Endothelial cell of umbilical vein (primary cell): ENCODE results near the gene SLC35A5. TPM values are rescaled to one million over a fixed set of nuclear protein-coding genes. Genes with fewer than 3 reads are reported as not detected.

ENCODE experiments used
- BruUV-seq: library from RNA; stranded (reverse); fragments of 400-500 nt; replicated peaks from 2 replicates; lab custom pipeline; 2021; lab: Mats Ljungman, UMichigan
- CTCF ChIA-PET: fragments of 300-600, 350-600 bp; sonication (Branson Sonifier 250); formaldehyde crosslinking; loops from one replicate; lab custom pipeline; 2021; ENCODE audit warnings: antibody characterized with exemption, inconsistent platforms; lab: Charles Lee
- POLR2A ChIA-PET: fragments of 300-600, 350-600 bp; sonication (Branson Sonifier 250); formaldehyde crosslinking; loops from one replicate; lab custom pipeline; 2021; ENCODE audit warnings: antibody characterized with exemption, inconsistent platforms; lab: Charles Lee
- DNase-seq: peaks from one replicate; pipeline ENCODE4 v3.0.0-alpha.2; 2011; ENCODE audit warnings: low read depth, low spot score
- FAIRE-seq: peaks from 2 replicates; lab custom pipeline; 2011; peaks lifted over from hg19 to GRCh38; lab: Jason Lieb, UNC
- H2AFZ ChIP-seq: 2 replicates; pipeline ENCODE4 v1.6.0; 2012; ENCODE audit warnings: low read depth, low read length, control low read depth, inconsistent platforms
- H3K27ac ChIP-seq: 2 replicates; pipeline ENCODE4 v1.5.1; 2011; ENCODE audit warnings: low read depth, mild to moderate bottlenecking, control low read depth, low read length, moderate library complexity; ENCODE audit not compliant: insufficient read depth
- H3K27me3 ChIP-seq, 2 experiments: 2 replicates each; pipeline versions ENCODE4 v1.6.0 to v1.6.1; 2011; ENCODE audit warnings: low read length in 2 of 2, mixed read lengths in 1 of 2; ENCODE audit not compliant: control insufficient read depth in 2 of 2, insufficient read depth in 2 of 2
- H3K36me3 ChIP-seq, 2 experiments: 2 replicates in 1 of 2; 3 replicates in 1 of 2; pipeline ENCODE4 v1.5.1; 2011; ENCODE audit warnings: low read length in 2 of 2, mild to moderate bottlenecking in 1 of 2, moderate library complexity in 1 of 2; ENCODE audit not compliant: control insufficient read depth in 2 of 2, insufficient read depth in 2 of 2; ENCODE audit errors: extremely low read depth in 1 of 2
- H3K4me1 ChIP-seq: 3 replicates; pipeline ENCODE4 v1.5.1; 2011; ENCODE audit warnings: mild to moderate bottlenecking, low read length; ENCODE audit not compliant: control insufficient read depth, insufficient read depth; ENCODE audit errors: extremely low read depth
- H3K4me2 ChIP-seq: 2 replicates; pipeline ENCODE4 v1.6.1; 2011; ENCODE audit warnings: low read length, control low read depth, mixed read lengths; ENCODE audit not compliant: insufficient read depth
- H3K4me3 ChIP-seq, 3 experiments: fragments of 200-600 bp in 1 of 3; sonication (generic), shearing (Covaris generic) in 1 of 3; replicated peaks in 1 of 3; 2 replicates each; pipeline ENCODE4 v1.5.1; 2011 to 2016; ENCODE audit warnings: control low read depth in 3 of 3, low read length in 3 of 3, mild to moderate bottlenecking in 2 of 3, inconsistent platforms in 1 of 3, low read depth in 1 of 3, moderate library complexity in 1 of 3; ENCODE audit not compliant: insufficient read depth in 1 of 3
- H3K79me2 ChIP-seq: 2 replicates; pipeline ENCODE4 v1.6.0; 2012; ENCODE audit warnings: low read length, inconsistent platforms; ENCODE audit not compliant: control insufficient read depth, insufficient read depth
- H3K9ac ChIP-seq: replicated peaks from 2 replicates; pipeline ENCODE3; 2011; ENCODE audit warnings: low read length, control low read depth; ENCODE audit not compliant: insufficient read depth; ENCODE audit errors: extremely low read depth
- H3K9me1 ChIP-seq: replicated peaks from 3 replicates; pipeline ENCODE4 v1.6.0; 2011; ENCODE audit warnings: mild to moderate bottlenecking, low read length; ENCODE audit not compliant: control insufficient read depth, insufficient read depth; ENCODE audit errors: extremely low read depth
- H3K9me3 ChIP-seq: replicated peaks from 2 replicates; pipeline ENCODE4 v1.5.1; 2012; ENCODE audit warnings: low read length, inconsistent platforms; ENCODE audit not compliant: control insufficient read depth, insufficient read depth
- H4K20me1 ChIP-seq: replicated peaks from 2 replicates; pipeline ENCODE3; 2011; ENCODE audit warnings: mild to moderate bottlenecking, low read length; ENCODE audit not compliant: control insufficient read depth, insufficient read depth; ENCODE audit errors: extremely low read depth
- EZH2 ChIP-seq: IDR thresholded peaks from 2 replicates; pipeline ENCODE4 v1.6.1; 2012; ENCODE audit warnings: borderline replicate concordance, low read depth, mild to moderate bottlenecking, moderate library complexity, low read length, inconsistent platforms; ENCODE audit not compliant: severe bottlenecking
- FOS ChIP-seq: IDR thresholded peaks from 2 replicates; pipeline ENCODE4 v1.6.1; 2011; ENCODE audit warnings: mild to moderate bottlenecking, low read length, moderate library complexity, borderline replicate concordance; ENCODE audit not compliant: insufficient read depth
- GATA2 ChIP-seq: IDR thresholded peaks from 2 replicates; pipeline ENCODE4 v1.7.0; 2011; ENCODE audit warnings: low read depth, mild to moderate bottlenecking, moderate library complexity, mixed read lengths, low read length; ENCODE audit not compliant: insufficient read length, insufficient read depth
- JUN ChIP-seq: IDR thresholded peaks from 2 replicates; pipeline ENCODE4 v1.6.1; 2011; ENCODE audit warnings: borderline replicate concordance, low read depth; ENCODE audit not compliant: insufficient read length, insufficient read depth
- MYC ChIP-seq: IDR thresholded peaks from one replicate; pipeline ENCODE4 v1.6.1; 2011; ENCODE audit warnings: mild to moderate bottlenecking, low read depth, low read length
- POLR2A ChIP-seq: IDR thresholded peaks from 2 replicates; pipeline ENCODE4 v1.6.1; 2012; ENCODE audit warnings: low read depth, mild to moderate bottlenecking, control low read depth, low read length
- POLR2AphosphoS5 ChIP-seq: IDR thresholded peaks from 2 replicates; pipeline ENCODE4 v1.6.1; 2012; ENCODE audit warnings: low read depth, mild to moderate bottlenecking, control low read depth, low read length, moderate library complexity; ENCODE audit not compliant: insufficient read depth
- dilution Hi-C: fragments of 300-500 bp; cut with MboI; formaldehyde crosslinking; loops from one replicate; pipeline ENCODE4 v1.15.0; 2019; ENCODE audit warnings: low sequenced_read_pairs; ENCODE audit not compliant: extremely low pct_ligation_motif_present
- intact Hi-C: fragments of 100-400 bp; cut with micrococcal nuclease; formaldehyde crosslinking; loops from one replicate; pipeline ENCODE4 v1.10.0; 2022
- polyA plus RNA-seq, 4 experiments: library from polyadenylated mRNA; depleted of rRNA in 3 of 4; stranded (reverse) in 3 of 4; unstranded in 1 of 4; fragments of >200 nt; gene quantifications; 2 replicates each; pipeline versions ENCODE4 v1.2.1 to v1.2.3, GENCODE V29; 2011 to 2012; ENCODE audit warnings: missing spikeins in 1 of 4
- total RNA-seq: library from RNA; stranded (reverse); gene quantifications from 2 replicates; pipeline ENCODE4 v1.2.3, GENCODE V29; 2021
- TF ChIP-seq, protein P1 (sequence below): IDR thresholded peaks from 2 replicates; pipeline ENCODE4 v1.6.1; 2011; ENCODE audit not compliant: insufficient read depth, insufficient read length
- TF ChIP-seq, protein P2 (sequence below), 2 donors: IDR thresholded peaks; 1 replicate in 1 of 2; 2 replicates in 1 of 2; pipeline ENCODE4 v1.5.1; 2011; ENCODE audit warnings: low read length in 2 of 2, mild to moderate bottlenecking in 2 of 2, moderate library complexity in 2 of 2, control low read depth in 1 of 2, inconsistent platforms in 1 of 2, low read depth in 1 of 2; ENCODE audit not compliant: insufficient read depth in 1 of 2; ENCODE audit errors: extremely low read depth in 1 of 2

Gene SLC35A5
- total and polyA plus RNA-seq, 2 donors (not counting 3 experiments of a cell fraction or from before 2014, with no cell fraction given): 25.1 to 40.1 TPM

DNA sequence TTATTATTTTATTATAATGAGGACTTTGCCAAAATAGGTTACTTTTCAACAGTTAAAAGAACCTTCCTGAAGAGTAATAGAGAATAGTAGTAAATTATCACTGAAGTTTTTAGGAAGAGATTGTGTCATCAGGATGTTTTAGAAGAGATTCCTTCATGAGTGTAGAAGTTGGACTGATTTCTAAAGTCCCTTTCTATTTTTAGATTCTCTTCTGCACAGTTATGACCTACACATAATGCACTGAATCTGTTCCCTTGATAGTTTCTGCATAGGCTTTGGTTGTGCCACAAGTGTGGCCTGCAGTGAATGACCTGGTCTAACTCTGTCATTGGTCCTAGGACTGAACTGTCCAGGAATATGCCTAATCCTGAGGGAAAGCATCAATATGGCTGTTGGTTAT, 23.9 kb downstream of the SLC35A5 start:
- Histone ChIP-seq H3K79me2 (no peaks in the 10 kb centered on the region), H3K9me3 (no peaks in the 10 kb centered on the region), H3K36me3 (no peaks in the 10 kb centered on the region), H3K27me3 (no peaks in the 10 kb centered on the region), H4K20me1 (no peaks in the 10 kb centered on the region), H3K9me1 (no peaks in the 10 kb centered on the region), H3K4me2 (no peak overlapping the region), H3K4me3 (no peak overlapping the region), H3K27ac (no peak overlapping the region), H3K4me1 (no peaks in the 10 kb centered on the region), H2AFZ (no peak overlapping the region), H3K9ac (no peak overlapping the region)
- no peak for TF ChIP-seq FOS
- no peak for TF ChIP-seq POLR2AphosphoS5
- no peak for TF ChIP-seq MYC
- TF ChIP-seq, protein P1, sequence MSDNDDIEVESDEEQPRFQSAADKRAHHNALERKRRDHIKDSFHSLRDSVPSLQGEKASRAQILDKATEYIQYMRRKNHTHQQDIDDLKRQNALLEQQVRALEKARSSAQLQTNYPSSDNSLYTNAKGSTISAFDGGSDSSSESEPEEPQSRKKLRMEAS: no peak
- TF ChIP-seq GATA2: no peak
- no peak for TF ChIP-seq EZH2
- no peak for TF ChIP-seq POLR2A
- TF ChIP-seq JUN: no peak
- TF ChIP-seq, protein P2, sequence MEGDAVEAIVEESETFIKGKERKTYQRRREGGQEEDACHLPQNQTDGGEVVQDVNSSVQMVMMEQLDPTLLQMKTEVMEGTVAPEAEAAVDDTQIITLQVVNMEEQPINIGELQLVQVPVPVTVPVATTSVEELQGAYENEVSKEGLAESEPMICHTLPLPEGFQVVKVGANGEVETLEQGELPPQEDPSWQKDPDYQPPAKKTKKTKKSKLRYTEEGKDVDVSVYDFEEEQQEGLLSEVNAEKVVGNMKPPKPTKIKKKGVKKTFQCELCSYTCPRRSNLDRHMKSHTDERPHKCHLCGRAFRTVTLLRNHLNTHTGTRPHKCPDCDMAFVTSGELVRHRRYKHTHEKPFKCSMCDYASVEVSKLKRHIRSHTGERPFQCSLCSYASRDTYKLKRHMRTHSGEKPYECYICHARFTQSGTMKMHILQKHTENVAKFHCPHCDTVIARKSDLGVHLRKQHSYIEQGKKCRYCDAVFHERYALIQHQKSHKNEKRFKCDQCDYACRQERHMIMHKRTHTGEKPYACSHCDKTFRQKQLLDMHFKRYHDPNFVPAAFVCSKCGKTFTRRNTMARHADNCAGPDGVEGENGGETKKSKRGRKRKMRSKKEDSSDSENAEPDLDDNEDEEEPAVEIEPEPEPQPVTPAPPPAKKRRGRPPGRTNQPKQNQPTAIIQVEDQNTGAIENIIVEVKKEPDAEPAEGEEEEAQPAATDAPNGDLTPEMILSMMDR (IDR thresholded peaks at IDR 0.05; ENCODE audit: extremely low read depth in 1 of 2, insufficient read depth in 1 of 2, low read depth in 1 of 2, low read length in 2 of 2): no peak
- DNase-seq: no peak
- no TSS peak for BruUV-seq
- POLR2A ChIA-PET: no interaction called here
- intact Hi-C loops: loop anchor here (10.0 kb wide), 1 partner anchor 699 kb away; no protein-coding TSS in a partner anchor
- CTCF ChIA-PET: no interaction called here
- dilution Hi-C loops: no loop called here
- FAIRE-seq: no peak
